Stimulated activated CD4-positive, alpha-beta T cell treated with anti-CD3 and anti-CD28 coated beads, Interleukin-1b, Interleukin-23, amount 100 ng/mL, for 24 hours (primary cell): ENCODE data around the gene GPATCH11.

Experiments used
- DNase-seq, 4 experiments: peaks; one replicate each; pipeline ENCODE4 v3.0.0-alpha.2; 2020; ENCODE audit warnings: low read depth in 4 of 4, low spot score in 1 of 4

Gene GPATCH11

DNA sequence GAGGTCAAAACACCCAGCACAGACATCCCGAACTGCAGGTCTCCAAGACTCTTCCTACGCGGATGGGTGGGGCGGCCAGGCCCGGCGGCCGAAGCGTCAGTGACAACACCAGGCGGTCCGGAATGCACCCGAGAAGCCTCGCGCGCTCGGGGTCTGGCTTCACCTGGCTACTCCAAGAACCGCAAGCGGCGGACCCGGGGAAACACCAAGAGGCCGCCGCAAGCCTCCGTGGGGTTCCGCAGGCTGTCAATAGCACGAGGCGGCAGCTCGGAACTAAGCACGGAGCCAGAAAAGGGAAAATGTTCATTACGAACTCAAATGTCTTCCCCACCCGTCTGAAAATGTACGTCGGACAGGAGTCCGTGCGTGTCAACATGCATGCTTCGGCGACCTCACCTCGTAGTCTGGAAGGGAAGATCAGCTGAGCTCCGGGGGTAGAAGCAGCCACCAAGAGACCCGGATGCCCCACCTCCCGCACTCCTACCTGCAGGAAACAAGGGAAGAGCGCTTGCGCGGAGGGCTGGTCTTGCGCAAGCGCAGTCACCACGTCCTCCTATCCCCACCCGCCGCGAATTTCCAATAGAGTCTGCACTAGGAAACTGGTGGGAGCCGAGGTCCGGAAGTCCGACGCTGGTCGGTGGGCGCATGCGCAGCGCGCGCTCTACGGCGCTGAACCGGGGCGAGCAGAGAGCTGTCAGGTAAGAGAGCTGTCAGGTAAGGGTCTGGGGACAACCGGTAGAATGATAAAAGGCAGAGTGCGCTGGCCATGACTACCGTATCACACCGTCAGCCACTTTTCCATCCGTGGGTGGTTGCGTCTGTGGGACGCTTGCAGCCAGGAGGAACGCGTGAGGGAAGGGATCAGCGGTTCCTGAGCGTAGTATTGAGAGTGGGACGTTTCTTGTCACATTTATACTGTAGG is at the start of gene GPATCH11, which contains the start of gene HEATR5B:
Gene GPATCH11 (plus strand): TSS at position 646 of the 922 bp plus-strand sequence. CDS start 3,864 bp downstream, outside the sequence.
Gene HEATR5B (minus strand): TSS at position 500 of the 922 bp plus-strand sequence. CDS start 958 bp downstream, outside the sequence.
- DNase-seq: peak; percentile 80 to 89 (median 84)

DNA sequence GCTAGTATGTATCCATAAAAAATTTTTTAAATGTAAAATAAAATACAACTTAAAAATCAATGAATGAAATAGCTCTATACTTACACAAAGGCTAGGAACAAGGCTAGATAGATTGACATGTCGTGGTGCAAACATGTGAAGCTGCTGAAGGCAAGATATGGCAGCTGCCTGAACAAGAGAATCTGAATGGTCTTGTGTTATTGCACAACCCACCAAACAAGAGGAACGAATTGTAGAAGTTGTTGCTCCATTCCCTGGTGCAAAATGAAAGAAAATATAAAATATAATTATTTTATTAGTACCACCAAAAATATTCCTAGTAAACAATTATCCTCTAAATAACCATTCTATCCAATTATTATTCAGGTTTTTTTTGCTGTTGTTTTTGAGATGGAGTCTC is 46.5 kb upstream of the GPATCH11 start:
- DNase-seq: no peak

DNA sequence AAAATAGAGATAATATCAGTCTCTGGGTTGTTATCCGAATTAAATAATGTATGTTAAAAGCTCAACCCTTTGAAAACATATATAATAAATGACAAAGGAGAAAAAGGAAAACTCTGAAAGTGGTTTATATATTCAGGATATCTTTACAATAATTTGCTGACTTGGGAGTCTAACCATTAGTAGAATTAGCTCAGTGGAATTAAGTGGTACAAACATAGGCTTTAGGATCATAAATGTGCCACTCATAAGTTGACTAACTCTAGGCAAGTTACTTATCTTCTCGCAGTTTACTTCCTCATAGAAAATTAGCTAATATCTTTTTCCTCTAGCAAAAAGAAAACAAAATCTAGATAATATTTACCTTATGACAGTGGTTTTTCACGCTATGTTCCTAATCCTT is 44.7 kb upstream of the GPATCH11 start:
- no peak for DNase-seq

DNA sequence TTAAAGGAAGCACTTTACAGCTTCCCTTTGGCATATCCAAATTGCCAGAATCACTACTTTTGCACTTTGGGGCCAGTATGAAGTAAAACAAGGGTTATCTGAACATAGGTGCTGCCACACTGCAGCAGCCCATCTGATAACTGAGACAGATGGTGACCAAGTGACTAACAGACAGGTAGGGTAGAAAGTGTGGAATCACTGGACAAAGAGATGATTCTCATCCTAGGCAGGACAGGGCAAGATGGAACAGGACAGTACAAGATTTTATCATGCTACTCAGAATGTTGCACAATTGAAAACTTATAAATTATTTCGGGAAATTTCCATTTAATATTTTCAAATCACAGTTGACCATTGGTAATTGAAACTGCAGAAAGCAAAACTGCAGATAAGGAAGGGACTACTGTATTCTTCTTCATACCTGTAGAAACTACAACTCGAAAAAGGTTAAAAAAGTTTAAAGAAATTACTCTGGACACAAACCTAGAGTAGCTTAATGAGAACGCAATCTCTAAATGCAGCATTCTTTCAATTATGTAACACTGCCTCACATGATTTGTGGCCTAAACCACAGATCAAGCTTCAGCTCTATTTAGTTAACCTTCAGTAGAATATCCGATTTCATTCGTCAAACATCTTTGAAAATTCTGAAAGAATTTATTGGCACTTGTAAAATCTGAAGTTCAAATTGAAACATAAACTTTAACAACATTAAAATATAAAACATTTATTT is 31.6 kb upstream of the GPATCH11 start:
- DNase-seq: no peak

DNA sequence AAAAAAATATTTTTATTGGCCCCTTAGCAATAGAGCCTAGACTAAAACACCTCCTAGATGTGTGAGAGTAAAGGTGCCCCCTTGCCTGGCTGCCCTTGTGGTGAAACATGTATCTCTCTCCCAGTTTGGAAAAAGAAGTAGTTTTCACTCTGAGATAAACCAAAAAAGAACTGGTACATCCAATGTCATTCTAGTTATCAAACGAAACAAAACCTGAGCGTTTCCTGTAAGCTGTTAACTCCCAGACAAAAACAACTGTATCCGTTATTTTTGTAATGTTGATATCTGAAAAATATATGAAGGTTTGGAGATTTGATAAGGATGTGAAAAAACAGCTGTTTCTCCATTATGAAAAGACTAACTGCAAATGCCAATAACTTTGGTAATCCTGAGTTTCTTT is 24.5 kb upstream of the GPATCH11 start:
- no peak for DNase-seq

DNA sequence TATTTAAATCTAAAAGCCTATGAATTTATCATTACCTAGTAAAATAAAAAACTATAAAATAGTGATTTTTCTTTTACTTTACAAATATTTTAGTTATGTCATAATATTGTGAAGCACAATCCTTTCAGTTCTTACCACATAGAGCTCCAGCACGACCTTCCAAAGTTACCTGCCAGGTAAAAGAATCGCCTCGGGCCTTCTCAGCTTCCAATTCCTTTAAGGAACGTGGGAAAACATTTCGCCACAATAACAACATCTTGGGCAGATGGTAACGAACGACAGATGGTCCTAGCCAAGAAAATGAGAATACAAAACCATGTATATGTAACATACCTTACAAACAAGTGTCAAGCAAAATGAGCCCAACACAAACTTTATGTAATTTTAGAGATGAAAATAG is 23.9 kb upstream of the GPATCH11 start:
- DNase-seq: no peak

DNA sequence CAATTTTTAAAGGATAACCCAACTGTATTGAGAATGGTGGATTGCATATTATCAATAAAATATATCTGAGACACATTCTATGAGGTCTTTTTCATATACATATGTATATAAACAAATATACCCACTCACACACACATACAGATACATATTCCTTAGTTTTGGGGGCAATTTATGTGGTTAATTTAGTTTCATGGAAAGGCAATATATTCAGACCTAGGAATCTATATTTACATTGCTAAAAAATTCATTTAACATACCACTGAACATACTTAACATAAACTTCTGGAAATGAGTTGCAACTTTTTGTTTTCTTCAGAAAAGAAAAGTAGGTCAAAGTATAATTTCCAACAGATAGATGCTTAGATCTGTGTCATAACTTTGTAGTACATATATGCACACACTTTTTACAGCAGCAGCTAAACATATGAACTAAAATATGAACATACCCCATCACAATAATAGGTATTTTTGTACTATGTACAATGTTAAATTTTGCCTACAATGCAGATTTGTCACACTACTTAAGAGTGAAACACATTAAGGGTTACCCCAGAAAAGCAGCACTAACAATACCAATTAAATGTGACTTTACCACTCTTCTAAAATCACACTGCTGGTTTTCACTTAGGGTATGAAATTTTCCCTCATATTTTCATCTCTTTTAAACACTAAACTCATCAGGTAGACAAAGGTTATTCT is 23.2 kb upstream of the GPATCH11 start:
- no peak for DNase-seq

DNA sequence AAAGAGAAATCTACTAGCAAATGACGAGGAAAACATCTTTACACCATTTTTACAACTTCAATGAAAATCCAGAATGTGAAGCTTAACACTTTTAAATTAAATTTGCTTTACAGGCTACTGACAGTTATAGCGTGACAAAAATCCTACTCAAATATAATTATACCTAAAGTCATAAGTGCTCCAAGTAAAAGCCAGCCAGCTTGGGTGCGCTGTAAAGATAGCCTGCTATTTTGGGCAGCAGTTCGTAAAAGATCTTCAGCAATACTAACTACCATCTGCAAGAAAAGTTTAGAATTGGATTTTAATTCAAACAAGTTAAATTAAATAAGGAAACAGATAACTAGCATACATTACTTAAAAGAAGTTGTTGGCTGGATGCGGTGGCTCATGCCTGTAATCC is 22.5 kb upstream of the GPATCH11 start:
- DNase-seq: no peak

DNA sequence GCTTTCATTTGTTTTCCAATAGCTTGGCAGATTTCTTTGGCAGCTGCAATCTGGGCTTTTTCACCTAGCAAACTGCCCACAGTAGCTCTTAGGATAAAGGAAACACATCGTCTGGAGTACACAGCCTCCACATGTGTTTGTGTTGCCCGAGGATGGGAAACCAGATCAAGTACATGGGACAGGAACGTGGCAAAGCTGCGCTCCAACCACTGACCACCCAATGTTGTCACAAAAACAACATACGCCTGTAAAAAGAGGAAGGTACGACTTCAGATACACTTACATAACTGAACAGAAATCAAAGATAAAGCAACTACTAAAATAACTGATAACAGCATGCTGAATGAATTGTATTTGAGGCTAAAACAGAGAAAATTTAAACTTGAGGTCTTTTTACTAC is 15.6 kb upstream of the GPATCH11 start:
- DNase-seq: no peak

DNA sequence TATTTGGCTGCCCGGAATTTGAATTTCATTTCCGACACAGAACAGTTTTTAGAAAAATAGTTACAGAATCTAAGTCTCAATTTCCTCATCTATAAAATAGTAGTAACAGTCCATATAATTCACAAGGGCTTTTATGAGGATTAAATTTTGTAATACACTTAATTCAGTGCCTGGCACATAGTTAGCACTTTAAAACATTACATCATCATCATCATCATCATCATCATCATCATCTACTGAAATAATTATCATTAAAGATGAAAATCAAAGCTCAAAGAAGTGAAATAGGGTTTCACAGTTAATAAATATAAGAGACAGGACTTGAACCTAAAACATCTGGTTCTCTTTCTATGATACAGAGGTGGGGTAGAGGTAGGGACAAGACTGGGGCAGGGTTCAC is 13.4 kb upstream of the GPATCH11 start:
- DNase-seq: no peak

DNA sequence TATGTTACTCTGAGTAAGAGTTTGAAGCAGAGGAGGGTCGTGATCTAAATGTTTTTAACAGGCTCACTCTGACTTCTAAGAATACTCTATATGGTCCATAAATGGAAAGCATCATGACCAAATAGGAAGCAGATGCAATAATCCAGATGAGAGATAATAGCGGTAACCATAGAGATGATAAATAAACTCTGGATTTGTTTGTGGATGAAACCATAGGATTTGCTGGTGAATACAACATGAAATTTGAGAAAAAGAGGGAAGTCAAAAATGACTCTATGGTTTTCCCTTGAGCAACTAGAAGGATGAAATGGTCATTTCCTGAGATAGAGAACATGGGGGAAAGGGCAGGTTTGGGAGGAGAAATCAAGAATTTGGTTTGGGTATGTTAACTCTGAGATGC is 4.1 kb upstream of the GPATCH11 start:
- no peak for DNase-seq

DNA sequence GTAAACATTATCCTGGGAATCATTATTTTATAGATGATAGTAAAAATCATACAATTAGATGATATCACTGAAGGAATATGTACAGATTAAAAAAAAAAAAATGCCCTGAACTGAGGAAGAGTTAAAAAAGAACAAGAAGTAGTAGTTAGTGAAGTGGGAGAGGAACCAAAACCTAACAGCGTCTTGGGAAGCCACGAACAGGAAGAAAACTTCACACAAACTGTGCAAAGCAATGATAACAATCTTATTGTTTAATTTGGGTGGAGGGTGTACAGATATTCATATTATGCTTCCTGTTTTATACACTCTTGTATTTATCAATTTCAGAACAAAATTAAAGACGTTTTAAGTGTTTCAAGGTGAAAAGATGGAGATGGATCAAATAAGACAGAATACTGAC is 3.6 kb upstream of the GPATCH11 start:
- DNase-seq: no peak

DNA sequence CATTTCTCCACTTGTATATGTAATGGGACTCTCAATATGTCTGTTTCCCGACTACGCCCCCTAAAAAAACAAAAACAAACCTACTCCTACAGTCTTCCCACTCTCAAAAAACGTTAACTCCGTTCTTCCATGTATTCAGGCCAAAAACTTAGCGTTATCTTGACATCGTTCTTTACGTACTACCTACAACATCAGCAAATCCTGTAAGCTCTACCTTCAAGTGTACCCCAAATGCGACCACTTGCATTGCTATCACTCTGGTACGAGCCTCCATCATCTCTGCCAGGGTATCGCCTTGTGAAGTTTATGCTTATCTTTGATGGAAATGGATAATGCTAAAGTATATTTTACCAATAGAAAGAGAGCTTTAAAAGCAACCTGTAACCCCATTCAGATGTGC is 479 bp downstream of the GPATCH11 start:
- DNase-seq: no peak

DNA sequence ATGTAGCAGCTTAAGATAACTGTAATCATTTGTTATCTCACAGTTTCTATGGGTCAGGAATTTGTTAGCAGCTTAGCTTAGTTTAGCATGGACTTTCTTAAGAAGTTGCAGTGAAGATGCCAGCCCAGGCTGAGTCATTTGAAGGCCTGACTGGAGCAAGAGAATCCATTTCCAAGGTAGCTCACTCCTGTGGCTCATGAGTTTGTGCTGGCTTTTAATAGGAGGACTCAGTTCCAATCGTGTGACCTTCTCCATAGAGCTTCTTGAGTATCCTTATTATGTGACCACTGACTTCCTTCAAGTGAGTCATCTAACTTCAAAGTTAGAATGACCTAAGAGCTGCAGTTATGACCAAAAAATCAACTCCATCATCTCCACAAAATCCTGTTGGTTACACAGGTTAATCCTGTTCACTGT is 1.4 kb downstream of the GPATCH11 start:
- DNase-seq: no peak

DNA sequence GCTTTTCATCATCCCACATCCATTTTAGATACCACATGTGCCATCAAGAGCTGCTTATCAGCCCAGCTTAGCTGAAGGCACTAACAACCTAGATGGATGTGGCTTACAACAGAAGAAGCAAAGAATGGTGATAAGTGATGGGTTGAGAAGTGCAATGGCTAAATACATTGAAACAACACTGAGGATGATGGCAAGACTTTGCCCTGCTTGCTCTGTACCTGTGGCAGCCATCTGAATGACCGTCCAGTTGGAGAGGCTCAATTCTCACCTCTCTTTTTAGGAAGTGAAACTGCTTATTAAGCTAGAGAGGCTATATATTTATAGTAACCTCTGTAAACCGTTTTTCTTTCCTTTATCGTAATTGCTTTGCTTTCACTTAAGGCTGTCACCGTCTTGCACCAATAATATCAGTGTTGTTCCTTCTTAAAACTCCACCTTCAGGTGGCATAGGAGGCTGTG is 5.7 kb downstream of the GPATCH11 start:
- no peak for DNase-seq

DNA sequence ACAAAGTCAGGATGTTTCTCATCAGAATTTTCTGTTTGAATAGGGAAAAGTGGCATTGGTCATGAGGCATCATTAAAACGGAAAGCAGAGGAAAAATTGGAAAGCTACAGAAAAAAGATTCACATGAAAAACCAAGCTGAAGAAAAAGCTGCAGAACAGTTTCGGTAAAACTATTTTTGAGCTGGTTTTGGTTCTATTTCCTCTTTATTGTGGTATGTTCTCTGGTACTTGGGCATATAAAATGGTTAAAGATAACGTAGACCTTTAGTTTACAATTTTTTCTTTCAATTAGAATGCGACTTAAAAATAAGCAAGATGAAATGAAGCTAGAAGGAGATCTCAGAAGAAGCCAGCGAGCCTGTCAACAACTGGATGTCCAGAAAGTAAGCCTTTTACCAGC is 7.6 kb downstream of the GPATCH11 start:
- DNase-seq: no peak

DNA sequence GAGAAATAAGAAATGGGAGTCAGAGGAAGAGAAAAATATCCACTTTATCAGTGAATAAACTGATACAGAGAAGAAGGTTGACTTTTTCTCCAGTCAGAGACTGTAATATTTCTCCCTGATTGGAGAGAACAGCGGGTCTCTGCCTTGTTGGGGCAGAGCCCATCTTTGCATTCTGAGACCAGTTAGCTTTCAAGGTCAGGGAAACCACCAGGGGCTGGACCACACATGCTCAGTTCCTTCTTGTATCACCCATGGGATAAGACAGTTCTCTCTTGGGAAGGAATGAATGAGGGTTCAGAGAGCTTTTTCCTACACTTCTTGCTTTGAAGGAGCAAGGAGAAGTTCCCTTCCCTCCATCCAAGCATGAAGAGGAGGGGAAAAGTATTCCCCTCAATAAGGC is 12.2 kb downstream of the GPATCH11 start:
- no peak for DNase-seq

DNA sequence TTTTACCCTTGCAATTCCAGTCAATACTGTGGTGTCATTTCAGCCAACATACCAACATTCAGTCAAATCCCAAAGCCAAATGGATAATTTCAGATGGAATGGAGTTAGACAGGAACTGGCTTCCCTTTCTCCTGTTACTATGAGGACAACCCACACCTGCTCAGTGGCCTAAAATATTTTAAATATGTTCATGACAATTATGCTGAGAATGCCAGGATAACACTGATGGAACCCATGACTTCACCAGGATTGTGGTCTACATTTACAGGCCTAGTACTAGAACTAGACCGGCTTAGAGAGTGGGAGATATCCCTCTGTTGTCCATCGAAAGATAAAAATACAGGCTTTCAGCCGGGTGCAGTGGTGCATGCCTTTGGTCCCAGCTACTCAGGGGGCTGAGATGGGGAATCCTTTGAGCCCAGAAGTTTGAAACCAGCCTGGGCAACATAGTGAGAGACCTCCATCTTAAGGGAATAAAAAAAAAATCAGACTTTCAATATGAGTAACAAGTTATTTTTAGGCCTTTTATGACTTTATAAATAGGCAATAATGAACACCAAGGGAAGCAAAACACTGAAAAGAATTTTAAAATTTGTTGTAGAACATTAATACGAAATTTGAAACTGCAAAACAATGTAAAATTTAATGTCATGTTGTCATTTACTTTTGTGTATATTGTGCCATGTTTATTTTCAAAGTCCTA is 14.2 kb downstream of the GPATCH11 start:
- no peak for DNase-seq

DNA sequence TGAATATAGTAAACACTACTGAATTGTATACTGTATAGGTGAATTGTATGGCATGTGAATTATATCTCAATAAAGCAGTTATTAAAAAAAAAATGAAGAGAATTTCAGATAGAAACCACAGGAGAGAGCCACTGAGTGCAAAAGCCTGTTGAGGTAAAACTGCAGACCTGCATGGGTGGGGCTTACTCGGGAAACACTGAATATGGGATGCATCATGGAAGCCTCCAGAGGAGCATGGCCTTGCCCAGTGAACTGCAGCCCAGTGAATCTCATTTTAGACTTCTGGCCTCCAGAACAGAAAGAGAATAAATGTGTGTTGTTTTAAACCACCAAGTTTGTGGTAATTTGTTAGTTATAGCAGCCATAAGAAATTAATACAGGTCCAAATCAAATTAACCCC is 15.7 kb downstream of the GPATCH11 start:
- no peak for DNase-seq

DNA sequence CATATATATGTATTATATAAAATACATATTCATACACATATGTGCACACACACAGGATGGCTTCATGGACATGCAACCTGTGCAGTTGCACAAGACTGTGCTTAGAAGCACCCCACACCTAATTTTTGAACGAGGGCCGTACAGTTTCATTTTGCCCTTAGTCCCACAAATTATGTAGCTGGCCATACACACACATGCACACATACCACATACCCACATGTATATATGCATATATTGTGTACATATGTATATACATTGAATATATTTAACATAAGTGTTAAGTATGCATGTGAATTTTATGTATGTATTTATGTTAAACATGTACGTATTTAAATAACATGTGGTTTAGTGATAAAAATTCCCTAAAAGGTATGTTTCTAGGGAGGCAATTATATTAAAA is 18.3 kb downstream of the GPATCH11 start:
- no peak for DNase-seq

DNA sequence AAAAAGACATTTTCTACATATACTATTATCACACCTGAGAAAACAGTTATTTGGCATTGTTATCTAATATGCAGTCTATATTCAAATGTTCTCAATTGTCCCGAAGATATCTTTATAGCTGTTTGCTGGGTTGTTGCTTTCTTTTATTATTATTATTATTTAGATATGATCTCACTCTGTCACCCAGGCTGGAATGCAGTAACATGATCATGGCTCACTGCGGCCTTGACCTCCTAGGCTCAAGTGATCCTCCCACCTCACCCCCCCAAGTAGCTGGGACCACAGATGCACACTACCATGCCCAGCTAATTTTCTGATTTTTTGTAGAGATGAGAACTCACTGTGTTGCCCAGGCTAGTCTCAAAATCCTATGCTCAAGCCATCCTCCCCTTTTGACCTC is 19.9 kb downstream of the GPATCH11 start:
- no peak for DNase-seq
